RCC 7860 (cell line): ENCODE data around the gene CPA2.
A peak's percentile ranks its signal among the peaks of the same experiment; 100 is the strongest.
"Not testable (repeated sequence)": the region's sequence is repeated elsewhere in the genome, so short reads cannot be mapped to it uniquely, and the experiment has no call there.

Experiments used
- DNase-seq: peaks from one replicate; pipeline ENCODE4 v3.0.0-alpha.2; 2015; ENCODE audit warnings: low spot score
- FAIRE-seq: peaks from 2 replicates; lab custom pipeline; 2012; peaks lifted over from hg19 to GRCh38; lab: Jason Lieb, UNC

CPA2 gene

GRCh38 chr7:130266258-130266960, at the start of gene CPA2:
CPA2 (plus strand) TSS chr7:130266863; CDS start chr7:130266882, 19 bp downstream.
- FAIRE-seq (no peak), DNase-seq (no peak)

DNA sequence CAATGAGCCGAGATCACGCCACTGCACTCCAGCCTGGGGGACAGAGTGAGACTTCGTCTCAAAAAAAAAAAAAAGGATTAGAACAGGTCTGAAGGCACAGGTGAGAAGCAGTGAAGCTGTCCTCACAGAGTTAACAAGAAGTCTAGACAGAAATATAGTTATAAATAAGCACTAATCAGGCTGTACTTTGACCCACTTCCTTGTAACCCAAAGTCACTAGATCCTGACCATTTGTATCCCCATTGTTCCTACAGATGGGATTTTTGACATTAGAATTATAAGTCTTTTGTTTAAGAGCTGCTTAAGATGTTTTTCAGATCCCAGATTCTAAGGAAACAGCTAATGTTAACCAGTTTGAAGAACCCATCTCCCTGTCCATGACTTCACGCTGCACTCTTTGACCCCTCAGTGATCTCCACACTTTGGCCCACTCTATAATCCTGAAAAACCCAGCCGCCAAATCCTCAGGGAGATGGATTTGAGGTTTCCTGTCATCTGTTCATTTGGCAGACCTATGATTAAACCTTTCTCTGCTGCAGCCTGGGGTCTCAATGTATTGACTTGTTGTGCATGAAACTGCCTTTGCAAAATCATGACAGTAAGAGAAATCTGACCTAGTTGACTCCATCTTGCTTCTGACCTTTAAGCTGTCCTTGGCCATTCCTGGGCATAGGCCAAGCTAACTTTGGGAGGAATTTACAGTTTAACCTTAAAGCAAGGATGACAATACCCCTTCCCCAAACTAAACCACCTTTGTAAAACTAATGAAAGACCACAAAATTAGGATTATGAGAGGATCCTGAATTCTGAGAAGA, 47.6 kb upstream of the CPA2 start:
- DNase-seq (no peak), FAIRE-seq (no peak)

GRCh38 chr7:130219871-130220270, 46.8 kb upstream of the CPA2 start:
- no peak for FAIRE-seq
- DNase-seq: no peak

- DNase-seq (no peak), FAIRE-seq (no peak)
Measured at GRCh38 chr7:130221746-130222145, 44.9 kb upstream of the CPA2 start.

DNA sequence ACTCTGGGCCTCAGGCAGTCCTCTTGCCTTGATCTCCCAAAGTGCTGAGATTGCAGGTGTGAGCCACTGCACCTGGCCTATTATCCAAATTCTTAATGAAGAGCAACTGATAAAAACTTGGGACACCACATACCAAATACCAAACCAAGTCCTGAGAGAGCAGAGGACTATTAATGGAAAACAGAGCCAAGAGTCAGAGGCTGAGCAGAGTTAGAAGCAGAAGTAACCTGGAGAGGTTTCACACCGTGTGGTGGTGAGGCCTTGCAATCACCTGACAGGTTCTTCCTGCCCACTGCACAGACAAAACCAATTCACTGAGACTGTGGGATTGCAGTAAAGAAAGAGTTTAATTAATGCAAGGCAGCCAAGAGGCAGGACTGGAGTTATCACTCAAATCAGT, 43.0 kb upstream of the CPA2 start:
- no peak for DNase-seq
- FAIRE-seq: no peak

DNA sequence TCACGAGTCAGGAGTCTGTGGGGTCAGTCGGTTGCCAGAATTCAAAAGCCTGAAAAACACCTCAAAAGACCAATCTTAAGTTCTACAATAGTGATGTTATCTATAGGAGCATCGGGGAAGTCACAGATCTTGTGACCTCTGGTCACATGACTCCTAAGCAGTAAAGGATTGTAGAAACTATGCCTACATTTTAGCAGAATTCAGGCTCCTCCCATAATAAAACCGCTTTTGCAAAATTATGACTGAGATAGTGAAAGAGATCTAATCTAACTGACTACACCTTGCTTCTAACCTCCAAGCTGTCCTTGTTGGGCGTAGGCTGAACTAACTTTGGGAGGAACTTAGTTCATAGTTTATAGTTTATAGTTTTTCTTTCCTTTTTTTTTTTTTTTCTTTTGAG, 42.5 kb upstream of the CPA2 start:
- FAIRE-seq (no peak), DNase-seq (no peak)

DNA sequence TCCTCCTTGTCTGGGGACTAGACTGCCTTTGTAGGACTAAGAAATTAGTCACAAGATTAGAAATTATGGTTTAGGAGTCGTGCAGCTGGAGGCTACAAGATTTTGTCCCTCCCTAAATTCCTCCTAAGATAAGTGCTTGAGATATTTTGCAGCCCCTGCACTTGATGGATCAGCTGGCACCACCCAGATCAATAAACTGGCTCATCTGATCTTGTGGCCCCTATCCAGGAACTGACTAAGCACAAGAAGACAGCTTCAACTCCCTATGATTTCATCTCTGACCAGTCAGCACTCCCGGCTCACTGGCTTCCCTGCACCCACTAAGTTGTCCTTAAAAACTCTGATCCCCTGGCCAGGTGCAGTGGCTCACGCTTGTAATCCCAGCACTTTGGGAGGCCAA, 41.7 kb upstream of the CPA2 start:
- FAIRE-seq, DNase-seq: not testable (repeated sequence)

DNA sequence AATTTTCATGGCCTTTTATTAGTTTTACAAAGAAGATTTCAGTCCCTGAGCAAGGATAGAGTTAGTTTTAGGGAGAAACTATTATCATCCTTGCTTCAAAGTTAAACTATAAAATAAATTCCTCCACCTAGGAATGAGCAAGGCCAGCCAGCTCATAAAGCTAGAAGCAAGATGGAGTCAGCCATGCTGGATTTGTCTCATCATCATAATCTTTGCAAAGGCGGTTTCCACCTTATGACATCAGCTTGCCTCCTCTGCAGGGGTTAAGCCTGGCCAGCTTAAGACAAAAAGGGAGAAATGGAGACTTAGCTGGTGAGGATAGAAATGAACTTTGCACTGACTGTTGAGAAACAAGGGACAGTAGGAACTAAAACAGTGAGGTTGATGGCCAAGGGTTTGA, 40.3 kb upstream of the CPA2 start:
- no peak for FAIRE-seq
- DNase-seq: no peak

GRCh38 chr7:130227883-130228575, 38.6 kb upstream of the CPA2 start:
- no peak for DNase-seq
- no peak for FAIRE-seq

- DNase-seq (no peak), FAIRE-seq (no peak)
Measured at GRCh38 chr7:130228840-130229502, 37.7 kb upstream of the CPA2 start.

DNA sequence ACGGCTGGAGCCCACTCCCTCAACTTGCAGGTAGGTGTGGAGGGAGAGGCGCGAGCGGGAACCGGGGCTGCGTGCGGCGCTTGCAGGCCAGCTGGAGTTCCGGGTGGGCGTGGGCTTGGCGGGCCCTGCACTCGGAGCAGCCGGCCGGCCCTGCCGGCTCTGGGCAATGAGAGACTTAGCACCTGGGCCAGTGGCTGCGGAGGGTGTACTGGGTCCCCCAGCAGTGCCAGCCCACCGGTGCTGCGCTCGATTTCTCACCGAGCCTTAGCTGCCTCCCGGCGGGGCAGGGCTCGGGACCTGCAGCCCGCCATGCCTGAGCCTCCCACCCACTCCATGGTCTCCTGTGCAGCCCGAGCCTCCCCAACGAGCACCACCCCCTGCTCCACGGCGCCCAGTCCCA, 36.7 kb upstream of the CPA2 start:
- not testable (repeated sequence) for FAIRE-seq, DNase-seq

DNA sequence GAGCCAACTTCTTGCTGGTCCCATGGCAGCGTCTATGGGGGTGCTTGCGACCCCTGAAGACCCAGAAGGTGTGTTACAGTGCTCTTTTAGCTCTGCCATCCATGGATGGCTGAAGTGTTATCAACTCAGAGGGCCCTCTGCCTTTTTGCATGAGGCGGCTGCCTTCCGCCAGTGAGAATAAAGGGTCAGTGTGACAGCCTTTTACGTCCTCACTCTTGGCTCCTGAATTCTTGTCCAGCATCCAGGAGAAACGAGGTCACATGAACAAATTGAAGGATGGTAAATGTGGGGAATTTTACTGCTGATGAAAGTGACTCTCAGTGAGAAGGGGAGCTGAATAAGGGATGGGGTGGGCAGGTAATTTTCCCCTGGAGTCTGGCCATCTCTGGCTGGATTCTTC, 34.9 kb upstream of the CPA2 start:
- FAIRE-seq (no peak), DNase-seq (no peak)

DNA sequence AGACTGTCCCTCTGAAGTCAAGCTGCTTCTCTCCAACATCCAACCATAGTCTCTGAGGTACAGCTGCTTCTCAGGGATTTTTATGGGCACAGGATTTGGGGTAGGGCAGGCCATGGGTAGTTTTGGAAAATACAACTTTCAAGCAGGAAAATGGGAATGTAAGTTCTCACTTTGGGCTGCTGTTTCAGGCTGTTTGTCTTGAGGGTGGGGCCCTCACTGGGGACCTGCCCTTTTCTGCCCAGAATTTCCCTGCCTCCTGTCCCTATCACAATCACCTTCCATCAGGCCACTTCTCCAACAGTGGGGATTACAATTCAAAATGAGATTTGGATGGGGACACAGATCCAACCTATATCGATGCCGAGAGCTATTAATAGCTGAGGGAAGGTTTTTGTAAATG, 34.5 kb upstream of the CPA2 start:
- FAIRE-seq: no peak

DNA sequence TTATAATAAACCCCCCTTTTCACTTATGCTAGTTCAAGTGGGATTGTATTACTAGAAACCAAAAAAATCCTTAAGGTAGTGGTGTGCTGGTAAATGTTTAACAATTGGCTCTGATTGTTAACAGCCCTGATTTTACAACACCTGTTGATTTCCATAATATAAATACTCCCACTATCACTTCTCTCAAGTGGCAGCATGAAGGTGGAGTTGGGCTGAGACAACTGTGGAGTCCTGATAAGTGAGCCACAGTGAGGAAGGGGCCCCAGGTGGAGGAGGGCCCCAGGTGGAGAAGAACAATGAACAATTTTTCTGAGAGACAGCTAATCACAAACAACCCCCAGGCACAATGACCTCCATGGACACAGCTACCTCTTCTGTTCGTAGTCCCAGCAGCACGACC, 32.6 kb upstream of the CPA2 start:
- FAIRE-seq (no peak), DNase-seq (no peak)

More for the DNA sequence above, 34.5 kb upstream of the CPA2 start:
- DNase-seq: no peak

DNA sequence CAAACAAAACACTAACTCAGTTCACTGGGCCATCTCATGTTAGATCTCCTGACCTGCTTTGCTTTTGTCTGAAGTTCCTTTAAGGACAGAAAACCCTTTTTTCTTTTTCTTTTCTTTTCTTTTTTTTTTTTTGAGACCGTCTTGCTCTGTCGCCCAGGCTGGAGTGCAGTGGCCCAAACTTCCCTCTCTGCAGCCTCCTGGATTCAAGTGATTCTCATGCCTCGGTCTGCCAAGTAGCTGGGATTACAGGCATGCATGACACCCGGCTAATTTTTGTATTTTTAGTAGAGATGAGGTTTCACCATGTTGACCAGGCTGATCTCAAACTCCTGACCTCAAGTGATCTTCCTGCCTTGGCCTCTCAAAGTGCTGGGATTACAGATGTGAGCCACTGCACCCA, 30.3 kb upstream of the CPA2 start:
- not testable (repeated sequence) for DNase-seq, FAIRE-seq

DNA sequence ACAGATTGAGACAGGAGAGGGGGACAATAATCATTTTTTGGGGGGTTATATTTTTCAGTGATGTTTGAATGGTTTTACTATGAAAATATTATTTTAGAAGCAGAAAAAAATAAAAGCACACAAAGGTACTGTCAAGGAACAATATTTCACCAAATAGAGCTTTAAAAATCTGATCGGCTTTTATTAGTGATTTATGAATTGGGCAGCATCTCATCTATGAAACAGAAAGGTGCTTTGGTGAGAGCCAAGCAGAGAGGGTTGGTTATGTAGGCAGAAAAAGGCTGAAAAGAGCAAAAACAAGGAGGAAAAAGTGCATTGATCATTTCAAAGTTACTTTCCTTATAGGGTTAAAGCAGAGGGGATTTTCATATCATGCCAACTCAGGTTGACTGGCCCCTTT, 26.4 kb upstream of the CPA2 start:
- no peak for FAIRE-seq
- no peak for DNase-seq

GRCh38 chr7:130242198-130243014, 24.3 kb upstream of the CPA2 start:
- peak; percentile 24 for FAIRE-seq

DNA sequence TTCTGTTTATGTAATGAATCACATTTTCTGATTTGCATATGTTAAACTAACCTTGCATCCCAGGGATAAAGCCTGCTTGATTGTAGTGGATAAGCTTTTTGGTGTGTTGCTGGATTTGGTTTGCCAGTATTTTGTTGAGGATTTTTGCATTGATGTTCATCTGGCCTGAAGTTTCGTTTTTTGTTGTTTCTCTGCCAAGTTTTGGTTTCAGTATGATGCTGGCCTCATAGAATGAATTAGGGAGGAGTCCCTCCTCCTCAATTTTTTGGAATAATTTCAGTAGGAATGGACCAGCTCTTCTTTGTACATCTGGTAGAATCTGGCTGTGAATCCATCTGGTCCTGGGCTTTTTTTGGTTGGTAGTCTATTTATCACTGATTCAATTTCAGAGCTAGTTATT, 23.2 kb upstream of the CPA2 start:
- not testable (repeated sequence) for FAIRE-seq, DNase-seq

More at GRCh38 chr7:130242198-130243014, 24.3 kb upstream of the CPA2 start:
- DNase-seq: peak; percentile 65

DNA sequence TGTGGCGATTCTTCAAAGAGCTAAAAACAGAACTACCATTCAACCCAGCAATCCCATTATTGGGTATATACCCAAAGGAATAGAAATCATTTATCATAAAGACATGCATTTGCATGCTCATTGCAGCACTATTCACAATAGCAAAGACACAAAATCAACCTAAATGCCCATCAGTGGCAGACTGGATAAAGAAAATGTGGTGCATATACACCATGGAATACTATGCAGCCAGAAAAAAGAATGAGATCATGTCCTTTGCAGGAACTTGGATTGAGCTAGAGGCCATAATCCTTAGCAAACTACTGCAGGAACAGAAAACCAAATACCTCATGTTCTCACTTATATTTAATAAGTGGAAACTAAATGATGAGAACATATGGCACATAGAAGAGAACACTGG, 20.2 kb upstream of the CPA2 start:
- not testable (repeated sequence) for FAIRE-seq, DNase-seq

DNA sequence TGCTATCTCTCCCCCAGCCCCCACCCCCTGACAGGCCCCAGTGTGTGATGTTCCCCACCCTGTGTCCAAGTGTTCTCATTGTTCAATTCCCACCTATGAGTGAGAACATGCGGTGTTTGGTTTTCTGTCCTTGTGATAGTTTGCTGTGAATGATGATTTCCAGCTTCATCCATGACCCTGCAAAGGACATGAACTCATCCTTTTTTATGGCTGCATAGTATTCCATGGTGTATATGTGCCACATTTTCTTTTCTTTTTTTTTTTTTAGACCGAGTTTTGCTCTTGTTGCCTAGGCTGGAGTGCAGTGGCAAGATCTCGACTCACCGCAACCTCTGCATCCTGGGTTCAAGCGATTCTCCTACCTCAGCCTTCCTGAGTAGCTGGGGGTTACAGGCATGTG, 17.8 kb upstream of the CPA2 start:
- not testable (repeated sequence) for DNase-seq, FAIRE-seq
